HG02759 (cell line): Measurements from ENCODE around the gene PHF21B.

Source experiments
- ATAC-seq: cut with Tn5 transposase; IDR thresholded peaks from one replicate; pipeline ENCODE4 v1.9.1; 2021; ENCODE audit warnings: mild to moderate bottlenecking, moderate library complexity; ENCODE audit not compliant: unreplicated experiment

PHF21B gene

DNA sequence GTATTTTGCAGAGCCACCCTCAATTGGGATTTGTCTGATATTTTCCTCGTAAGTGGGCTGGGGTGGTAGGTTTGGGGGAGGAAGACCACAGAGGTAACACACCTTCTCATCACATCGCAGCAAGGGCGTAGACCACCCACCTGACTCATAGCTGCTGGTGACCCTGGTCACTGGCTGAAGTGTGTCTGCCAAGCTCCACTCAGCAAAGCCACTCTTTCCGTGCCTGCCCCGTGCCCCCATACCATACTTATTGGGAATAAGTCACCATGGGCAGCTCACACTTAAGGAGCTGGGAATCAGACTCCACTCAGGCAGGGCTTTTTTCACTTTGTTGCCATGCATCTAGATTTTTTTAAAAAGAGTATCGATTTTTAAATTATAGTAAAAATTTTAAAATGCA is 111.6 kb downstream of the PHF21B start:
- no peak for ATAC-seq

GRCh38 chr22:44895296-44896055 is 114.3 kb downstream of the PHF21B start:
- no peak for ATAC-seq

DNA sequence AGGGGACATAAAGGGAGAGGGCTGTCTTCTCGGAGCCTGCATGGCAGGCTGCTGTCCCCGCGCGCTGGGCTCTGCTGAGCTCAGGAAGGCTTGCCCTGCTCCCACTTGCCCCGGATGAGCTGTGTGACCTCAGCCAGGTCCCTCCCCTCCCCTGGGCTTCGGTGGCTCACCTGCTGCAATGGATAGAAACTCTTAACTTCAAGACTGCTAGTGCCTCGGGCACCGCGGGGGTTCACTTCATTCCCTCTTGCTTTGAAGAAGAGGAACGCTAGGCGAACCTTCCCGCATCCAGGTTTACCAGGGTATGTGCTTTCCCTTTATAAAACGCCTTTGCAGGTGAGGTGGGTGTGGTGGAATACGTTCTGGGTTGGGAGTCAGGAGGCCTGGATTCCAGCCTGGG is 115.0 kb downstream of the PHF21B start:
- no peak for ATAC-seq

DNA sequence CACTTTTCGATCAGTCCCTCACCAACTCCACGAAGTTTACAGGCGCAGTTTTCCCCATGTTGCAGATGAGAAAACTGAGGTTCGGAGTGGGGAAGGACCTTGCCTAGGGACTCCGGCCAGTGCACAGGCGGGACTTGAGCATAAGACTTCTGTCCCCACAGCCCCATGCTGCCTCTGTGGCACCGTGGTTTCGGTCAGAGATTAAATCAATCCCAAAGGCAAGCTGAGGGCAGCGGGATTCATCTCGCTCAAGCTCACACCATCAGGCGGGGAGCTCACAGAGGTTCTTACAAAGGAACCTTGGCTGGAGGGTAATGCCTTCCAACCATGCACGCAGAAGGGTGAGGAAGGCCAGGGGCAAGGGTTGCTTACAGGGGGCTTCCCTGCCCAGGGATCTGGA is 115.5 kb downstream of the PHF21B start:
- no peak for ATAC-seq

DNA sequence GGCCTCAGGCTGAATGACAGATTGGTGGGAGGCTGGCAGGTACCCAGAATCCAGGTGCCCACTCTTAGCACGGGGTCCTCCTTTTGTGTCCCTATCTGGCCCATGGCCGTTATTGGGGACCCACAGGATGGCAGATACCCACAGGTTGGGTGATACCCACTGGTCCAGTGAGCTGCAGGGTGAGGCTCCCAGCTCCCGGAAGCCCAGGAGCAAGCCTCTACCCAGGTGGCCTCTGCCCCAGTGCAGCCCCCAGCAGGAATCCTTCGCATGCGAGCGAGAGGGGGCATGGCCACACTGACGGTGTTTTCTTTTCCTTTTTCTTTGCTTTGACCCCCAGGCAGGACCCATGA is 116.1 kb downstream of the PHF21B start:
- no peak for ATAC-seq

GRCh38 chr22:44892803-44893730 is 116.7 kb downstream of the PHF21B start:
- ATAC-seq, result no peak

GRCh38 chr22:44892243-44892642 is 117.6 kb downstream of the PHF21B start:
- ATAC-seq, result no peak

DNA sequence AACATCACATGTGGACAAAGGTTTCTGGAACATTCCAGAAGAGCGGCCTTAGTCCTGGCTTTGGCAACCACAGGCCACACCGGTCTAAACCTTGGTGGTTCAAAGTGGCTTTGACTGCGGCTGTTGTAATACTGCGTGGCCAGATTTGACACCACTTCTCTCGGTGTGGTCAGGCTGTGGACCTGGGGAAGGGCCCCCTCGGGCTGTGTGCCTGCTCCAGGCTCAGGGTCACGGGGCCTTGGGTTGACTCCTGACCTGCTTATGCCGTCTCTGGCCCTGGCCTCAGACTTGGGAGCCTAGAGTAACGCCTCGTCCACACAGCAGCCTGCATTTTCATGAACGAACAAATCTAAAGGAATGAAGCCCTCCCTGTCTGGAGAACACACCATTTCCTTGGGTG is 118.0 kb downstream of the PHF21B start:
- ATAC-seq, result no peak

GRCh38 chr22:44891293-44891747 is 118.5 kb downstream of the PHF21B start:
- no peak for ATAC-seq

DNA sequence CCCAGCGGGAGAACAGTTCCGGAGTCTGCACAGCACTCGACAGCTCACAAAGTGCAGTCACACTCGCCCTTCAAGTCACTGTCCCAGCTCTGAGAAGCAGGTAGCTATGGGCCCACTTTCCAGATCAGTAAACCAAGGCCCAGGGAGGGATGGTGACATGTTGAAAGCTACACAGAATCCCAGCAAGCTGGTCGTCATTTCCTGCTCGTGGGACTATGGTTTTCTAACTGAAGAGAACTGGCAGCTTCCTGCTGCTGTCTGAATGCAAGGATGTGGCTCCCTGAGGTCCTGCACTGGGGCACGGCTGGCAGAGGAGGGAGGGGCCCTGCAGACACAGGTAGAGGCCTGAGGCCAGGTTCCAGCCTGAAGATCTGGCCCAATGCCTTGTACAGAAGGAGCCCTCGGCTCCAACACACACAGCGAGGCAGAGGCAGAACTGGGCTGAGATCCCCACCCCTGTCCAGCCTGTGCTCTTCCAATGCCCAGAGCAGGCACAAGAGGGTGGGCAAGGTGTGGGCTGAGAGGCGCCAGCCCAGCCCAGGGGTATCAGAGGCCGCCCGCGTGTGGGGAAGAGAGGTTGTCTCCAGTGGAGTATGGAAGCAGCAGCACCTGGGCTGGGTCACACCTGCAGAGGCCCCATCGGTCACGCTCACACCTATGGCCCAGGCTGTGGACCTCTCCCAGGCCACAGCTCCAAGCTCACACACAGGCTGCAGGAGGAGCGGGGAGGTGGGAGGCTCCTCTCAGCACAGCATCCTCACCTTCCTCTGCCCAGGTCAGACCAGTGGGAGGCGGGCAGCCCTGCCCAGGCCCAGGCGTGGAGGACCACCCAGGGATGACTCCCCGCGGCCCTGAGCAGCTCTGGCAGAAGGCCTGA is 119.2 kb downstream of the PHF21B start:
- no peak for ATAC-seq

DNA sequence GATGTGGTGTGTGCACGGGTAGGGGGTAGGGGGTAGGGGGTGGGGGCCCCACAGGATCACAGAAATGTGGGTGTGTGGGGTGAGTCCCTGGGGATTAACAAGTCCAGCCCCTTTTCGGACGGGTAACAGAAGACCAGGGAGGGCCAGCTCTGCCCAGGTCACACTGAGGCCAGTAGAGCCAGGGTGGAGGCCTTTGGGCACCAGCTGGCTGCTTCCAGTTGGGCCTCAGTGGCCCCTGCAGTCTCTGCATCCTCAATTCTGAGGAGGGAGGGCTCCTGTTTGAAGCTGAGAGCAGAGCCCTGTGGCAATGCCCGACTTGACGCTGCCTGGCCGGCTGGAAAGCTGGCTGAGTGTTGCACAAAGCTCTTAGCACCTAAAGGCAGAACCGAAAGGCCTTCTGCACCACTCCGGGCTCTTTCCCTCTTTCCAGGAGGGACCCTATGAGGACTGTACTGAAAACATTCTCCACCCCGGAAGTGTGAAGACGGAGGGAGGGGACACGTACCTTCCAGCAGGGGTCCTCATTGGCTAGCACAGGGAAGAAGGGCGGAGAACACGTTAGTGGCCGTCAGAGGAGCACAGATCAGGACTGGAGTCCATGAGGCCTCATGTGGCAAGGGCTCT is 120.4 kb downstream of the PHF21B start:
- ATAC-seq, result no peak

DNA sequence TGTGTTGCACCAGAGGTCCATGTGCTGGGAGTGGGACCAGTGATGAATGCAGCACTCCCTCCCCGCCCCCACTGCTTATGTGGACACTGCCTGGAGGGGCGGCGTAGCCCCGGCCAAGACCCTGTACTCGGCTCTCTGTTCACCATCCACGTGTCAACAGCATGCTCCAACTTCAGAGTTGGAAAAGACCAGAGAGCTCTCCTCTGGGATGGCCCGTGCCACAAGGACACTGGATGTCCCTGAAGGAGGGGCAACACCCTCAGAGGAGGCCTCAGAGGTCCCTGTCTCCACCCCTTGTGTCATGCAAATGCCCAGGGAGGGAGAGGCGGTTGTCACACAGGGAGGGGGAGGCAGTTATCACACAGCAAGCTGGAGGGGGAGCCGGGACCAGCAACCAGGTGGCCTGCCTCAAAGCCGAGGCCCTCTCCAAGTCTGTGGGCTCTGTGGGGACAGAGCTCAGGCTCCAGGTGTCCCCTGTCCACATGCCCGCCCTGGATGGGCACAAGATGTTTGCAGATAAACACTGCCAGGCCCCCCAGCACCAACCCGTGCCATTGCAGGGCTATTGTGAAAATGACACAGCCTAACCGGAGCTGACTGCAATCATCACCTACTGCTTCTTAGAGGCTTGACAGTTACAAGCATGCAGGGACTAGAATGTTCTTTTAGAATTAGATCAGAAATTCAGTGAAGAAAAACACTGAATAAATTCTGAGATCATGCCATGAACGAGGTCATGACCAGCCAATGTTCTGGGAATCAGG is 121.1 kb downstream of the PHF21B start:
- no peak for ATAC-seq

DNA sequence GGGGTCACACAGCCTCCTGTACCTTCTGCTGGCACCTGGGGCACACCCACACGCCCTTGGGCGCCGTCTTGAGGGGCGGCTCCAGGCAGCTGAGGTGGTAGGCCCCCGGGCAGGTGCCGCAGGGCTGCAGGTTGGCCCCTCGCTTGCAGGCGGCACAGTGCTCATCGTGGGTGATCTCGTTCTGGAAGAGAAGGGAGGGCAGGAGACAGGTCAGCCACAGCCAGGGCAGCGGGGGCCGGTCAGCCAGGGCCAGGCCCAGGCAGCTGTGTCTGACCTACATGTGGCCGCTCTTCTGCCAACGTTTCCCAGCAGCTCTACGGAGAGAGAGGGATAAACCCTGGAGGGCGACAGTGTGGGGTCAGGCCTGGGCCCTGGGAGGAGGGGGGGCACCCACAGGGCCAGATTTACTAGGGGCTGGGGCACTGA is 121.9 kb downstream of the PHF21B start:
- no peak for ATAC-seq

DNA sequence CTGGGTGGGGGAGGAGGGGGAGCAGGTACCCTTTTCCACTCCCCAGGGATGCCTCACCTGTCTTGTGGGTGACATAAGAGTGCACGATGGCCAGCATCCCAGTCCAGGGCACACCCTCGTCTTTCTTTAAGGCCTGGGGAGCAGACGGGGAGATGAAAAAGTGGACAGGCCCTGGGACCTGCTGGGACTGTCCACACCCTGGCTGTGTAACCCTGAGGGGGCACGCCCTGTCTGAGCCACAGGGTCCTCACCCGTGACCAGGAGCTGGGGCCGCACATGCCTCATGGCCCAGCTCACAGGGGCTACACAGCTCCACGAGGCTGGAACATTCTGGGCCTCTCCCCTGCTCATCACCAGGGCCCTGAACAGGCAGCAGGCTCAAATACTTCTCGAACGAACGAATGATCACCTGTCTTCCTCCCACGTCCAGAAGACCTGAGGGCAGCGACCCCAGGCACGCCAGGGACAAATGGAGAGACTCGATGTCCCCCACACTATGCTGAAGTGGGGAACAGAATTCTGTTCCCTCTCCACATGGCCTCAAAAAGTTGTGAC is 123.9 kb downstream of the PHF21B start:
- ATAC-seq, result no peak

GRCh38 chr22:44884968-44885805 is 124.6 kb downstream of the PHF21B start:
- no peak for ATAC-seq

DNA sequence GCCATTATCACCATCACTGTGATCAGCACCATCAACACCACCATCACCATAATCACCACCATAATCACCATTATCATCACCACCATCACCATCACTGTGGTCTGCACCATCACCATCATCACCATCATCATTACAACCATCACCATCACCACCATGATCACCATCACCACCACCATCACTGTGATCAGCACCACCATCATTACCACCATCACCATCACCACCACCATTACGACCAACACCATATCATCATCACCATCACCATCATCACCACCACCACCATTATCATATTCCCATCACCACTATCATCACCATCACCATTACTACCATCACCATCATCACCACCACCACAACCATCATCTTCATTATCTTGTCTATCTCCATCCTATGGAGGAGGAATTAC is 125.2 kb downstream of the PHF21B start:
- ATAC-seq, result no peak

DNA sequence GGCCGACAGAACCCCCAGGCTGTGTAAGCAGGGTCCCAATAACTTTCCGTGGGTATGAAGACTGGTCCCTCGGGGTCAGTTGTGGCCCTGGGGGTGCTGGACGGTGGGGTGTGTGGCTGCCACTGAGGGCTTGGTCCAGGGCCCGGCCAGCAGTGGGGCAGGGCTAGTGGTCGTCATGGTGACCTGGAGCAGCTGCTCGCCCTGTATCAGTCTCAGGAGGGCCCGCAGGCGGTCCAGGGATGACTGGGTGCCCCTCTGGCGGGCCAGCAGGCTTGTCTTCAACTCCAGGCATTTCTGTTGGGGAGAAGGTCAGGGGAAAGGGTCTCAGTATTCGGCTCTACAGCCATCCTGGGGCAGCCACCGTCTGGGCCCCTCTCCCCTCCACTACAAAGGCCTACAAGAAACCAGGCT is 126.8 kb downstream of the PHF21B start:
- ATAC-seq, result no peak

- no peak for ATAC-seq
Observed at GRCh38 chr22:44882226-44882905, 127.4 kb downstream of the PHF21B start.
